Ascending aorta (tissue), 2 donors: Measurements from ENCODE around the gene FAM89A. TPM values are rescaled to one million over a fixed set of nuclear protein-coding genes. Genes with fewer than 3 reads are reported as not detected.
"Not testable (repeated sequence)": the region's sequence is repeated elsewhere in the genome, so short reads cannot be mapped to it uniquely, and the experiment has no call there.

Experiments
- DNase-seq, 2 donors: peaks; one replicate each; pipeline ENCODE4 v3.0.0-alpha.2; 2019; ENCODE audit warnings: low spot score in 2 of 2
- H3K27ac ChIP-seq, 2 donors: fragments of 200-600 bp; sonication (generic); one replicate each; pipeline ENCODE4 v1.5.1; 2016 to 2017; ENCODE audit warnings: mild to moderate bottlenecking in 1 of 2
- H3K27me3 ChIP-seq: fragments of 200-600 bp; sonication (generic); one replicate; pipeline ENCODE4 v1.5.1; 2017
- H3K36me3 ChIP-seq, 2 donors: fragments of 200-600 bp; sonication (generic); one replicate each; pipeline ENCODE4 v1.5.1; 2016
- H3K4me1 ChIP-seq, 2 donors: fragments of 200-600 bp; sonication (generic); one replicate each; pipeline ENCODE4 v1.5.1; 2016 to 2017; ENCODE audit warnings: mild to moderate bottlenecking in 1 of 2
- H3K4me3 ChIP-seq, 2 donors: fragments of 200-600 bp; sonication (generic); one replicate each; pipeline ENCODE4 v1.5.1; 2016 to 2017; ENCODE audit warnings: mild to moderate bottlenecking in 1 of 2
- H3K9me3 ChIP-seq, 2 donors: fragments of 200-600 bp; sonication (generic); one replicate each; pipeline ENCODE4 v1.5.1; 2016
- intact Hi-C: fragments of 100-400 bp; cut with DNase I; formaldehyde crosslinking; loops from one replicate; pipeline ENCODE4 v1.15.1; 2023
- total RNA-seq: library from RNA; depleted of rRNA; stranded (reverse); fragments of >200 nt; gene quantifications from one replicate; pipeline ENCODE4 v1.1.0, GENCODE V29; 2016
- TF ChIP-seq, protein P1 (sequence below), 3 experiments: fragments of 200-600 bp in 2 of 3; fragments of 450-650 bp in 1 of 3; sonication (generic) in 2 of 3; IDR thresholded peaks; one replicate each; pipeline ENCODE4 v1.5.1; 2016 to 2019; ENCODE audit warnings: antibody characterized with exemption in 3 of 3, mild to moderate bottlenecking in 1 of 3, moderate library complexity in 1 of 3

Gene FAM89A
- total RNA-seq, 1 donor from 2014 or later = 47.5 TPM

DNA sequence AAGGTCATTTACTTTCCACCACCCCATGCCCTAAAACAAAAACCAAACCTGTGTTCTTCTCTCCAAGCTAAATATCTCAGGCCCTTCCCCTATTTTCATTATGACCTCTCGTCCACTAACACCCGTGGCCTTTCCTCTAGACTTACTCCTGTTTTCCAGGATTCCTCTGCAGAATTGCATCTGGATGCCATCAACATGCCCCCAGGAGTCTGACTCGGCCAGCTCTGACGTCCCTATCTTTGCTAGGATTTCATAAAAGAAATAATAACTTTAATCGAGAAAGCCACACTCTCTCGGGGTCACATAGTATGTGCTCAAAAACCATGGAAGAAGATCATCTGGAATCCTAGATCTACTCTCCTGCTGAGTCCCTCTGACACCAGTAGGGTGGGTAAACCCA is 13.5 kb downstream of the FAM89A start:
- intact Hi-C loops = no loop called here
- no peak overlapping the region for H3K27ac ChIP-seq
- no peaks in the 10 kb centered on the region for H3K36me3 ChIP-seq
- no peak overlapping the region for H3K4me3 ChIP-seq
- H3K27me3 ChIP-seq = no peaks in the 10 kb centered on the region
- H3K9me3 ChIP-seq = no peaks in the 10 kb centered on the region
- H3K4me1 ChIP-seq = no peaks in the 10 kb centered on the region
- TF ChIP-seq, protein P1, sequence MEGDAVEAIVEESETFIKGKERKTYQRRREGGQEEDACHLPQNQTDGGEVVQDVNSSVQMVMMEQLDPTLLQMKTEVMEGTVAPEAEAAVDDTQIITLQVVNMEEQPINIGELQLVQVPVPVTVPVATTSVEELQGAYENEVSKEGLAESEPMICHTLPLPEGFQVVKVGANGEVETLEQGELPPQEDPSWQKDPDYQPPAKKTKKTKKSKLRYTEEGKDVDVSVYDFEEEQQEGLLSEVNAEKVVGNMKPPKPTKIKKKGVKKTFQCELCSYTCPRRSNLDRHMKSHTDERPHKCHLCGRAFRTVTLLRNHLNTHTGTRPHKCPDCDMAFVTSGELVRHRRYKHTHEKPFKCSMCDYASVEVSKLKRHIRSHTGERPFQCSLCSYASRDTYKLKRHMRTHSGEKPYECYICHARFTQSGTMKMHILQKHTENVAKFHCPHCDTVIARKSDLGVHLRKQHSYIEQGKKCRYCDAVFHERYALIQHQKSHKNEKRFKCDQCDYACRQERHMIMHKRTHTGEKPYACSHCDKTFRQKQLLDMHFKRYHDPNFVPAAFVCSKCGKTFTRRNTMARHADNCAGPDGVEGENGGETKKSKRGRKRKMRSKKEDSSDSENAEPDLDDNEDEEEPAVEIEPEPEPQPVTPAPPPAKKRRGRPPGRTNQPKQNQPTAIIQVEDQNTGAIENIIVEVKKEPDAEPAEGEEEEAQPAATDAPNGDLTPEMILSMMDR (IDR thresholded peaks at IDR 0.05) = no peak
- DNase-seq = no peak

DNA sequence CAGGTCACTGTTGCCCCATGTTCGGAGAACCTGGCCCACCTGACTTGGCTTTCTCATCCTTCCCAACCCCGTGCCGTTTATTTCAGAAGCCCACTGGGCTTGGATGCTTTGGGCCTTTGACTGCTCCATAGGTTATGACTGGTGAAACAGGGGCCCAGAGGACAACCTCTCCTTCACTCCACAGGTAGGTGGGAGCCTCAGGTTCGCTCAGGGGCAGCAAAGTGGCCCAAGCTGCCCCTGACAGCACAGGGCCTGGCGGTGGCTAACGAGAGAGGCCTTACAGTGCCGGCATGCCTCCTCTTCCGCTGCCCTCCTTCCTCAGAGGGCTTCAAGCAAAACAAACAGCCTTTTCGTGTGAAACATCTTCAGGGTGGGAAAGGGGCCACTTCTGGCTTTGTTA is 16.9 kb downstream of the FAM89A start:
- Histone ChIP-seq H3K9me3 (no peaks in the 10 kb centered on the region), H3K4me1 (no peaks in the 10 kb centered on the region), H3K27me3 (no peaks in the 10 kb centered on the region), H3K27ac (no peak overlapping the region), H3K36me3 (no peaks in the 10 kb centered on the region), H3K4me3 (no peak overlapping the region)
- no peak for DNase-seq
- TF ChIP-seq, protein P1 (IDR thresholded peaks at IDR 0.05) = no peak
- intact Hi-C loops = no loop called here

- H3K36me3 ChIP-seq, H3K9me3 ChIP-seq, H3K27ac ChIP-seq, H3K4me3 ChIP-seq, H3K4me1 ChIP-seq, H3K27me3 ChIP-seq, DNase-seq, intact Hi-C loops: not testable (repeated sequence)
These were observed 17.5 kb downstream of the FAM89A start for GRCh38 chr1:231022543-231022942.

GRCh38 chr1:231021540-231022031 is 18.5 kb downstream of the FAM89A start:
- DNase-seq = no peak
- Histone ChIP-seq H3K36me3 (no peaks in the 10 kb centered on the region), H3K27ac (no peak overlapping the region), H3K4me1 (no peaks in the 10 kb centered on the region), H3K9me3 (no peaks in the 10 kb centered on the region), H3K4me3 (no peak overlapping the region), H3K27me3 (no peaks in the 10 kb centered on the region)
- TF ChIP-seq, protein P1 (IDR thresholded peaks at IDR 0.05) = no peak
- intact Hi-C loops = no loop called here

- Histone ChIP-seq H3K4me3 (no peak overlapping the region), H3K36me3 (no peaks in the 10 kb centered on the region), H3K4me1 (no peaks in the 10 kb centered on the region), H3K9me3 (no peaks in the 10 kb centered on the region), H3K27ac (no peak overlapping the region), H3K27me3 (no peaks in the 10 kb centered on the region)
- intact Hi-C loops = no loop called here
- no peak for DNase-seq
- TF ChIP-seq, protein P1 (IDR thresholded peaks at IDR 0.05) = no peak
These were observed 19.2 kb downstream of the FAM89A start for GRCh38 chr1:231020816-231021215.

DNA sequence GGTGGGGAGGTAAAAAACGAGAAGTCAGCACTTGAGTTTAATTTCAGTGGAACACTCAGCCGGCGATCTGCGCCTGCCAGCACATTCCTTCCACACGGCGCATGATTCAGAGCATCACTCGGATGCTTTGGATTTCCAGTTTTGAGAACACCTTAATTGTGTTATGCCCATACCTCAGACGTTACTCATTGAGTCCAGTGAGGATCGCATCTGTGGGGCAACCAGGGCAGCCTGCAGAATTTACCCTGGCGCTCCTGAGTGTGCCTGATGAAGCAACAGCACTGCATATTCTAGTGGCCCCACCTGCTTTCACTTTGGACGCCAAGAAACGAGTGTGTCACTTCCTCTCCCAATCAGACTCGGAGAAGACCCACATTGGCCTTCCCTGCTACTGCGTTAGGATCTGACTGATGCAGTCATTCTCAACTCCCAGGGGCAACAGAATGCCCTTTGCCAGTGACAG is 19.9 kb downstream of the FAM89A start:
- no peak for DNase-seq
- H3K27ac ChIP-seq = no peak overlapping the region

More for the DNA sequence above, 19.9 kb downstream of the FAM89A start:
- no peaks in the 10 kb centered on the region for H3K4me1 ChIP-seq
- H3K9me3 ChIP-seq = no peaks in the 10 kb centered on the region
- no peaks in the 10 kb centered on the region for H3K36me3 ChIP-seq
- no peaks in the 10 kb centered on the region for H3K27me3 ChIP-seq
- intact Hi-C loops = no loop called here
- H3K4me3 ChIP-seq = no peak overlapping the region
- TF ChIP-seq, protein P1 (IDR thresholded peaks at IDR 0.05) = no peak
